Glomerular visceral epithelial cell (primary cell): ENCODE data around the gene ZCCHC8.
"Not testable (repeated sequence)": the region's sequence is repeated elsewhere in the genome, so short reads cannot be mapped to it uniquely, and the experiment has no call there.

Experiments
- DNase-seq: peaks from one replicate; pipeline ENCODE4 v3.0.0-alpha.2; 2016; ENCODE audit errors: extremely low spot score

ZCCHC8 gene

GRCh38 chr12:122471324-122472226, 29.2 kb downstream of the ZCCHC8 start:
- peak; percentile 58 for DNase-seq

GRCh38 chr12:122470576-122470975, 30.2 kb downstream of the ZCCHC8 start:
- not testable (repeated sequence) for DNase-seq

- DNase-seq, result not testable (repeated sequence)
Measured at GRCh38 chr12:122469856-122470255, 30.9 kb downstream of the ZCCHC8 start.

- no peak for DNase-seq
Measured at GRCh38 chr12:122467983-122468382, 32.7 kb downstream of the ZCCHC8 start.

DNA sequence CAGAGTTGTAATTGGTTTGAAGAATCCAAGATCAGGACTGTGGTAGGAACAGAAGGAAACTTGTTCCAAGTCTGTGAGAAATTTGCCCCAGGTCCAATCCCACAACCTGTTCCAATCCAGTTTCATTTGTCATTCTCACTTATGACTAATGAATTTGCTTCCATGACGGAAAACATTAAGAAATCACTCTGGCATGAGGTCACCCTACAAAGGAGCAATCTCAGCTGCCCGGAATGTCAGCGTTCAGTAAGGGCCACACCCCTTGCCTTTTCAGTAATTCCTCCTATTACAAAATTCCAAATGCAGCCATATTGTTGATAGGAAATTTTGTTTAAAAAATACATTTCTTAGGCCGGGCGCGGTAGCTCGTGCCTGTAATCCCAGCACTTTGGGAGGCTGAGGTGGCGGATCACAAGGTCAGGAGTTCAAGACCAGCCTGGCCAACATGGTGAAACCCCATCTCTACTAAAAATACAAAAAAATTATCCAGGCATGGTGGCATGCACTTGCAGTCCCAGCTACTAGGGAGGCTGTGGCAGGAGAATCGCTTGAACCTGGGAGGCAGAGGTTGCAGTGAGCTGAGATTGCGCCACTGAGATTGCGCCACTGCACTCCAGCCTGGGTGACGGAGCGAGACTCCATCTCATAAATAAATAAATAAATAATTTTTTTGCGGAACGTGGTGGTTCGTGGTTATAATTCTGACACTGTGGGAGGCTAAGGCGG, 36.3 kb downstream of the ZCCHC8 start:
- DNase-seq, result peak; percentile 82

DNA sequence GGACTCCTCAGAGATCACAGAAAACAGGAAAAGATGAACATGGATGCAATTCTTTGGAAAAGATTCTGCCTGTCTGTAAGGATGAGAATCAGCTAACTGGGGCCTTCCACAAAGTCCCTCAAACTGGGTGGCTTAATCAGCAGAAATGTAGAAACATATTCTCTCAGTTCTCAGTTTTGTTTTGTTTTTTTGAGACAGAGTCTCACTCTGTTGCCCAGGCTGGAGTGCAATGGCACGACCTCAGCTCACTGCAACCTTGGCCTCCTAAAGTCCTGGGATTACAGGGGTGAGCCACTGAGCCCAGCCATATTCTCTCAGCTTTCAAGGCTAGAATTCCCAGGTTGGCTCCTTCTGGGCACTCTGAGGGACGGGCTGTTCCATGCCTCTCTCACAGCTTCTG, 40.1 kb downstream of the ZCCHC8 start:
- no peak for DNase-seq

- DNase-seq, result no peak
Measured at GRCh38 chr12:122460061-122460460, 40.7 kb downstream of the ZCCHC8 start.

DNA sequence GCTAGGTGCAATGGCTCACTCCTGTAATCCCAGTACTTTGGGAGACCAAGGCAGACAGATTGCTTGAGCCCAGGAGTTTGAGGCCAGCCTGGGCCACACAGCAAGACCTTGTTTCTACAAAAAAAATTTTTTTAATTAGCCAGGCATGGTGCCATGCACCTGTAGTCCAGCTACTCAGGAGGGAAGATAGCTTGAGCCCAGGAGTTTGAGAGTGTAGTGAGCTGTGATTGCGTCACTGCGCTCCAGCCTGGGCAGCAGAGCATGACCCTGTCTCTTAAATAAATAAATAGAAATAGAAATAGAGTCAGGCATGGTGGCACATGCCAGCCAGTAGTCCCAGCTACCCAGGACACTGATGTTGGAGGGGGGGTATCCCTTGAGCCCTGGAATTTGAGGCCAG, 41.5 kb downstream of the ZCCHC8 start:
- DNase-seq, result peak; percentile 62

DNA sequence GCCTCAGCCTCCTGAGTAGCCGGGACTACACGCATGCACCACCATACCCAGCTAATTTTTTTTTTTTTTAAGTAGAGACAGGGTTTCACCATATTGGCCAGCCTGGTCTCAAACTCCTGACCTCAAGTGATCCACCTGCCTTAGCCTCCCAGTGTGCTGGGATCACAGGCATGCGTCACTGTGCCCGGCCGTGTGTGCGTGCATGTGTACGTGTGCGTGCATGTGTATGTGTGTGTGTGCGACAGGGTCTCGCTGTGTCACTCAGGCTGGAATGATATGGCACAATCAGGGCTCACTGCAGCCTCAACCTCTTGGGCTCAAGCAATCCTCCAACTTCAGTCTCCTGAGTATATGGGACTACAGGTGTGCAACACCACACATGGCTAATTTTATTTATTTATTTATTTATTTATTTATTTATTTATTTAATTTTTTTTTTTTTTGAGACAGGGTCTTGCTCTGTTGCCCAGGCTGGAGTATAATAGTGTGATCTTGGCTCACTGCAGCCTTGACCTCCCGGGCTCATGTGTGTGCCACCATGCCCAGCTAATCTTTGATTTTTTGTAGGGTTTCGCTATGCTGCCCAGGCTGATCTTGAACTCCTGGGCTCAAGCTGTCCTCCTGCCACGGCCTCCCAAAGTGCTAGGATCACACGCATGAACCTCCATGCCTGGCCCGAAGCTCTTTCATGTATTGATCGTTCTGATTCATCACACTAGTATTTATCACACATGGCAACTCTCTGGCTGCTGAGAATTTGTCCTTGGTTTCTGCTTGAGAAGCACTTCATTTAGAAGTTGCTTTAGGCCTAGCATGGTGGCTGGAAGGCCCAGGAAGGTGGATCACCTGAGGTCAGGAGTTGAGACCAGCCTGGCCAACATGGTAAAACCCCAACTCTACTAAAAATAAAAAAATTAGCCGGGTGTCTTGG, 42.4 kb downstream of the ZCCHC8 start:
- no peak for DNase-seq

DNA sequence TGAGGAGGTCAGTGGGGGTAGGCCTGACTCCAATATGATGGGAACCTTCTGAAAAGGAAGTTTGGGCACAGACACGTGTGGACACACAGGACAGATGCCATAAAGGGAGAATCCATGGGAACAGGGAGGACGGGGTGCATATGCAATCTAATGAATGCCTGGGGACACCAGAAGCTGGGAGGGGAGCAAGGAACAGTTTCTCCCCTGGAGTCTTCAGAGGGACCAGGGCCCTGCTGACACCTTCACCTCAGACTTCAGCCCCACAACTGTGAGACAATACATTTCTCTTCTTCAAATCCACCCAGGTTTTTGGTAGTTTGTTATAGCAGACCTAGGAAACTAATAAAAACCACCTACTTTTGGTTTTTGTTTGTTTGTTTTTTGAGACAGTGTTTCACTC, 43.1 kb downstream of the ZCCHC8 start:
- DNase-seq, result no peak

GRCh38 chr12:122454739-122455138, 46.0 kb downstream of the ZCCHC8 start:
- DNase-seq, result no peak

- DNase-seq, result no peak
Measured at GRCh38 chr12:122454250-122454721, 46.4 kb downstream of the ZCCHC8 start.

DNA sequence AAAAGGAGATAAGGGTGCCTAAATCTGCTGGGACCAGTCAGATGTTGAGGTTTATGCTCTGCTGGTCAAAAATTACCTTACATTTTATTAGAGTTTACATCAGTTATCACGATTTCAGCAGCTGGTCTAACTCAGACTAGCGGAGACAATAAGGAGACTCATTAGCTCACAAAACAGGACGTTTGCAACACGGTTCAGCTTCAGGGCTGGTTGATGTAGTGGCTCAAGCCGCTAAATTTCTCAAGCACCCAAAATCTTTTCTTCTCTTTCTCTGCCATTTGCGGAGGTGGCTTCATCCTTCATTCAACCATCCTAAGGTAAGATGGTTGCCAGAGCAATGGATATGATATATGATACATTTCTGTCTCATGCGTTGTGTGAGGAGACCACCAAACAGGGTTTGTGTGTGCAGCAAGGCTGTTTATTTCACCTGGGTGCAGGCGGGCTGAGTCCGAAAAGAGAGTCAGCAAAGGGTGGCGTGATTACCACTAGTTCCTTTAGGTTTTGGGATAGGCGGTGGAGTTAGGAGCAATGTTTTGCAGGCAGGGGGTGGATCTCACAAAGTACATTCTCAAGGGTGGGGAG, 47.9 kb downstream of the ZCCHC8 start:
- DNase-seq, result no peak

- DNase-seq, result peak; percentile 49
Measured at GRCh38 chr12:122449317-122449716, 51.4 kb downstream of the ZCCHC8 start.

DNA sequence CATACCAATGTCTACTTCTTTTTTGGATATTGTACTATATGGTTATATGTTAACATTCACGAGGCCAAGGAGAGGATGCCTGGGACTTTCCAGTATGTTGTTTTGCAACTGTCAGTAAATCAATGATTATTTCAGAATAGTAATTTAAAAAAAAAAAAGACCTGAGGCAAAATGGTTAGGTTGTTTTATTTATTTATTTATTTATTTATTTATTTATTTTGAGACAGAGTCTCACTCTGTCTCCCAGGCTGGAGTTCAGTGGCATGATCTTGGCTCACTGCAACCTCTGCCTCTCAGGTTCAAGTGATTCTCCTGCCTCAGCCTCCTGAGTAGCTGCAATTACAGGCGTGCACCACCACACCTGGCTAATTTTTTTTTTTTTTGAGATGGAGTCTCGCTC, 52.9 kb downstream of the ZCCHC8 start:
- DNase-seq, result not testable (repeated sequence)

DNA sequence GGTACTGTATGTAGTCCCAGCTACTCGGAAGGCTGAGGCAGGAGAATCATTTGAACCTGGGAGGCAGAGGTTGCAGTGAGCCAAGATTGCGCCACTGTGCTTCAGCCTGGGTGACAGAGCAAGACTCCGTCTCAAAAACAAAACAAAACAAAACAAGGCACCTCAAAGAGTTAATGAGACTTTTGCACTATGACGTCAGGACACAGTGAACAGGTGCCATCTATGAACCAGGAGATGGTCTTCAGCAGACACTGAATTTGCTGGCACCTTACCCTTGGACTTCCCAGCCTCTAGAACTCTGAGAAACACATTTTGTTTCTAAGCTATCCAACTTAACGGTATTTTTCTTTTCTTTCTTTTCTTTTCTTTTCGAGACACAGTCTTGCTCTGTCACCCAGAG, 54.3 kb downstream of the ZCCHC8 start:
- DNase-seq, result not testable (repeated sequence)

DNA sequence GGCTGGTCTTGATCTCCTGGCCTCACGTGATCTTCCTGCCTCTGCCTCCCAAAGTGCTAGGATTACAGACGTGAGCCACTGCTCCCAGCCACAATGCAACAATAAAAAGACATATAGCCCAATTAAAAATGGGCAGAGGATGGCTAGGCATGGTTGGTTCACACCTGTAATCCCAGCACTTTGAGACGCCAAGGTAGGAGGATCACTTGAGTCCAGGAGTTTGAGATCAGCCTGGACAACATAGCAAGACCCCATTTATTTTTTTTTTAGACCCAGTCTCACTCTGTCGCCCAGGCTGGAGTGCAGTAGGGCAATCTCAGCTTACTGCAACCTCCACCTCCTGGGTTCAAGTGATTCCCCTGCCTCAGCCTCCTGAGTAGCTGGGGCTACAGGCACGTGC, 56.7 kb downstream of the ZCCHC8 start:
- DNase-seq, result not testable (repeated sequence)

DNA sequence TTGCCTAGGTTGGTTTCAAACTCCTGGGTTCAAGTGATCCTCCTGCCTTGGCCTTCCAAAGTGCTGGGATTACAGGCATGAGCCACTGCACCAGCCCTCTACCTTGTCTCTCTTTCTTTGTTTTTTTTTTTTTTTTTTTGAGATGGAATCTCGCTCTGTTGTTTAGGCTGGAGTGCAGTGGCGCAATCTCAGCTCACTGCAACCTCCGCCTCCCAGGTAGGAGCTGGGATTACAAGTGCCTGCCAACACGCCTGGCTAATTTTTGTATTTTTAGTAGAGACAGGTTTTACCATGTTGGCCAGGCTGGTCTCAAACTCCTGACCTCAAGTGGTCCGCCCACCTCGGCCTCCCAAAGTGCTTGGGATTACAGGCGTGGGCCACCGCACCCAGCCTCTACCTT, 61.9 kb downstream of the ZCCHC8 start:
- not testable (repeated sequence) for DNase-seq

- DNase-seq, result no peak
Measured at GRCh38 chr12:122437656-122438121, 63.0 kb downstream of the ZCCHC8 start.

GRCh38 chr12:122435186-122435585, 65.5 kb downstream of the ZCCHC8 start:
- DNase-seq, result no peak

GRCh38 chr12:122429043-122429442, 71.7 kb downstream of the ZCCHC8 start:
- not testable (repeated sequence) for DNase-seq
